ENCODE data around the gene PAK4. TPM values are rescaled to one million over a fixed set of nuclear protein-coding genes. Genes with fewer than 3 reads are reported as not detected.

PAK4 gene
- total and polyA plus RNA-seq, 2 donors from 2014 or later = 52.5 to 55.6 TPM

DNA sequence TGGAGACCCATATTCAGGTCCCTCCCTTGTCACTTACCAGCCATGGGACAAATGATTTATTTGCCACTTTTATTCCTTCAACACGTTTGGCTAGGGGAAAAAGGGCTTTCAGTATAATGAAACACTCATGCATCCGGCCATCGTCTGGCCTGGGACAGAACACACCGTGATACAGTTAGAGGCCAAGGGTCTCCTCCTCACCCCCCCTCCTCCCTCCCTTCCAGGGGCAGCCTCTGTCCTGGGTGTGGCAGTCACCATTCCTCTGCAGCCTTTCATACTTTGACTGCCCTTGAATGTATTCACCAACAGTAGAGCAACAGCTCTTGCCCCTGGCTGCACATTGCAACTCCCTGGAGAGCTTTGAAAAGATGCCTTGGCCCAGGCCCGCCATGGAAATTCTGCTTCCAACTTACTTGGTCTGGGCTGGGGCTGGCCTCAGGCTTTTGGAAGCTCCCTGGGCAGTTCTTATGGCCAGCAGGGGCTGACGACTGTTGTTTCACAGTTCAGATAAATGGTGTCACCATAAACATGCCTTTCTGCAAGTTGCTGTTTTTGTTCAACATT, 3.0 kb downstream of the PAK4 start:
- no peak overlapping the region for H3K9ac ChIP-seq (ENCODE audit: low read length in 3 of 3)
- H3K9me3 ChIP-seq (ENCODE audit: control insufficient read depth in 2 of 3, insufficient read depth in 1 of 3, low read length in 3 of 3) = no peaks in the 10 kb centered on the region
- H3K4me3 ChIP-seq (ENCODE audit: low read length in 3 of 3) = no peak overlapping the region
- FAIRE-seq (no peak), DNase-seq (no peak)
- H3K36me3 ChIP-seq (ENCODE audit: control insufficient read depth in 2 of 3, insufficient read depth in 3 of 3, low read length in 3 of 3) = no peaks in the 10 kb centered on the region
- H3K27ac ChIP-seq (ENCODE audit: low read depth in 2 of 2, low read length in 2 of 2) = peak overlapping the region; percentile 6 to 93
- TF ChIP-seq, protein P1, sequence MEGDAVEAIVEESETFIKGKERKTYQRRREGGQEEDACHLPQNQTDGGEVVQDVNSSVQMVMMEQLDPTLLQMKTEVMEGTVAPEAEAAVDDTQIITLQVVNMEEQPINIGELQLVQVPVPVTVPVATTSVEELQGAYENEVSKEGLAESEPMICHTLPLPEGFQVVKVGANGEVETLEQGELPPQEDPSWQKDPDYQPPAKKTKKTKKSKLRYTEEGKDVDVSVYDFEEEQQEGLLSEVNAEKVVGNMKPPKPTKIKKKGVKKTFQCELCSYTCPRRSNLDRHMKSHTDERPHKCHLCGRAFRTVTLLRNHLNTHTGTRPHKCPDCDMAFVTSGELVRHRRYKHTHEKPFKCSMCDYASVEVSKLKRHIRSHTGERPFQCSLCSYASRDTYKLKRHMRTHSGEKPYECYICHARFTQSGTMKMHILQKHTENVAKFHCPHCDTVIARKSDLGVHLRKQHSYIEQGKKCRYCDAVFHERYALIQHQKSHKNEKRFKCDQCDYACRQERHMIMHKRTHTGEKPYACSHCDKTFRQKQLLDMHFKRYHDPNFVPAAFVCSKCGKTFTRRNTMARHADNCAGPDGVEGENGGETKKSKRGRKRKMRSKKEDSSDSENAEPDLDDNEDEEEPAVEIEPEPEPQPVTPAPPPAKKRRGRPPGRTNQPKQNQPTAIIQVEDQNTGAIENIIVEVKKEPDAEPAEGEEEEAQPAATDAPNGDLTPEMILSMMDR (IDR thresholded peaks at IDR 0.05; ENCODE audit: borderline replicate concordance, extremely low read depth, insufficient read depth) = no peak
- intact Hi-C loops (cut with DNase I) = loop anchor here (10.0 kb wide), 1 partner anchor 56 kb away; no protein-coding TSS in a partner anchor
- H3K27me3 ChIP-seq (ENCODE audit: control insufficient read depth, insufficient read depth, low read length) = no peaks in the 10 kb centered on the region
- peaks cover 0 to 58% (median 28%) of the 10 kb centered on the region in 3 donors for H3K4me1 ChIP-seq (ENCODE audit: control insufficient read depth in 2 of 3, insufficient read depth in 2 of 3, low read depth in 1 of 3, low read length in 3 of 3)

DNA sequence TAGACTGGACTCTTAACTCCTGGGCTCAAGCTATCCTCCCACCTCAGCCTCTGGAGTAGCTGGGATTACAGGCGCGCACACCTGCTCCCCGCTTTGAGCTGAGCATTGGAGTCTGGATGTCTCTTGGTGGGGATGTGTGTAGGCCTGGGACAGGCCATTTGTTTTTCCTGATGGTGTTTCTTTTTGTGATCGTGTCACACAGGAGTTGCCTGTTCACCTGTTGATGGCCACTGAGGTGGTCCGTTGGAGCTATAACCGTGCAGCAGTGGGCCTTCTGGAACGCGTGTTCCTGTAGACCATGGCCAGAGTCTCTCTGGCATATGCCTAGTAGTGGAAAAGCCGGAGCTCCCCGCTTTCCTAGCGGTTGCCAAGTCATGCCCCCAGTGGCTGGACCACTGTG, 3.5 kb downstream of the PAK4 start:
- FAIRE-seq = no peak
- H3K27ac ChIP-seq (ENCODE audit: low read depth in 2 of 2, low read length in 2 of 2) = peak overlapping the region in 1 of 2 donors; percentile 6
- TF ChIP-seq, protein P1 (IDR thresholded peaks at IDR 0.05; ENCODE audit: borderline replicate concordance, extremely low read depth, insufficient read depth) = no peak

DNA sequence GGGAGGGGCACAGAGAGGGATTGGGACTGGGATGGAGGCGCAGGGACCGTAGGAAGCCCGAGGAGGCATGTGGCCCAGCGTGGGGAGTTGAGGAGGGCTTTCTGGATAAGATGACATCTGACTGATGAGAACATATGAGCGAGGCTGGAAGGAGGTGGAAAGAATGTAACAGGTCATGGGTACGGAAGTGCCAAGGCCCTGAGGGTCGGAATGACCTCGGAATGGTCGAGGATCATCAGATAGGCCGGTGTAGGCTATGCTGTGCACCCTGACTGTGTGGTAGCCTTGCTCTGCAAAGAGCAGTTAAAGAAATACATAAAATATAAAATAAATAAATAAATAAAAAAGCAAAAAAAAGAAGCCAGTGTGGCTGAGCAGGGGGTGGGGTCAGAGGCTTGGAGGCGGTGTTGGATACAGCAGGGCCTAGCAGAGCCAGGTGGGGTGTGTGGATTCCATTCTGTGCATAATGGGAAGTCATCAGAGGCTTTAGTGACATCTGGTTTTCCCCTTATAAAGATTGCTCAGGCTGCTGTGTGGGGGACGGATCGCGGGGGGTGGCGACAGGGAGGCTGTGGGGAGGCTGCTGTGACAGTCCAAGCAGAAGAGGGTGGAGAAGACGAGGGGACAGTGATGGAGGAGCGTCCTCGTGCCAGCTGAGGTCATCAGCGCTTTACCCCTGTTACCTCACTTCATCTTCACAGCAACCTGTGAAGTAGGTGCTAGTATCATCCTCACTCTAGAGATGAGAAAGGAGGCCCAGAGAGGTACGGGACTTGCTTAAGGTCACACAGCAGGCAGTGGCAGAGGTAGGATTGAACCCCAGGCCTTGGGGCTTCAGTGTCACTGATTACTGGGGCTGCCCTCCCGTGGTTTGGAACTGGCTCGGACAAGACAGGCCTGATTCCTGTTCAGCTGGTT, 5.0 kb downstream of the PAK4 start:
- no peaks in the 10 kb centered on the region for H3K36me3 ChIP-seq (ENCODE audit: control insufficient read depth in 2 of 3, insufficient read depth in 3 of 3, low read length in 3 of 3)
- no peaks in the 10 kb centered on the region for H3K27me3 ChIP-seq (ENCODE audit: control insufficient read depth, insufficient read depth, low read length)
- H3K27ac ChIP-seq (ENCODE audit: low read depth in 2 of 2, low read length in 2 of 2) = peak overlapping the region; percentile 51 to 67
- intact Hi-C loops (cut with DNase I) = no loop called here
- TF ChIP-seq, protein P1 (IDR thresholded peaks at IDR 0.05; ENCODE audit: borderline replicate concordance, extremely low read depth, insufficient read depth) = no peak
- no peak for FAIRE-seq
- peaks cover 0 to 62% (median 28%) of the 10 kb centered on the region in 3 donors for H3K4me1 ChIP-seq (ENCODE audit: control insufficient read depth in 2 of 3, insufficient read depth in 2 of 3, low read depth in 1 of 3, low read length in 3 of 3)
- H3K4me3 ChIP-seq (ENCODE audit: low read length in 3 of 3) = peak overlapping the region in 1 of 3 donors; percentile 5
- DNase-seq = no peak
- H3K9ac ChIP-seq (ENCODE audit: low read length in 3 of 3) = peak overlapping the region in 1 of 3 donors; percentile 51
- no peaks in the 10 kb centered on the region for H3K9me3 ChIP-seq (ENCODE audit: control insufficient read depth in 2 of 3, insufficient read depth in 1 of 3, low read length in 3 of 3)

More for the DNA sequence above, 3.5 kb downstream of the PAK4 start:
- Histone ChIP-seq H3K4me3 (ENCODE audit: low read length in 3 of 3) (no peak overlapping the region), H3K9ac (ENCODE audit: low read length in 3 of 3) (no peak overlapping the region), H3K9me3 (ENCODE audit: control insufficient read depth in 2 of 3, insufficient read depth in 1 of 3, low read length in 3 of 3) (no peaks in the 10 kb centered on the region), H3K36me3 (ENCODE audit: control insufficient read depth in 2 of 3, insufficient read depth in 3 of 3, low read length in 3 of 3) (no peaks in the 10 kb centered on the region), H3K4me1 (ENCODE audit: control insufficient read depth in 2 of 3, insufficient read depth in 2 of 3, low read depth in 1 of 3, low read length in 3 of 3) (peaks cover 0 to 59% (median 28%) of the 10 kb centered on the region in 3 donors), H3K27me3 (ENCODE audit: control insufficient read depth, insufficient read depth, low read length) (no peaks in the 10 kb centered on the region)
- DNase-seq = no peak
- intact Hi-C loops (cut with DNase I) = loop anchor here (10.0 kb wide), 1 partner anchor 56 kb away; no protein-coding TSS in a partner anchor
